ENCODE measurements around the gene CLMN.

Gene CLMN

GRCh38 chr14:95341564-95341963, 21.9 kb upstream of the CLMN start:
- DNase-seq (ENCODE audit: low read depth, low spot score) = no peak

- DNase-seq (ENCODE audit: low read depth, low spot score) = no peak
Observed at GRCh38 chr14:95341115-95341514, 21.4 kb upstream of the CLMN start.

GRCh38 chr14:95340201-95340697, 20.5 kb upstream of the CLMN start:
- no peak for DNase-seq (ENCODE audit: low read depth, low spot score)

- DNase-seq (ENCODE audit: low read depth, low spot score) = no peak
Observed at GRCh38 chr14:95339301-95339865, 19.7 kb upstream of the CLMN start.

- no peak for DNase-seq (ENCODE audit: low read depth, low spot score)
Observed at GRCh38 chr14:95338436-95338835, 18.7 kb upstream of the CLMN start.

GRCh38 chr14:95337041-95337595, 17.4 kb upstream of the CLMN start:
- no peak for DNase-seq (ENCODE audit: low read depth, low spot score)

- DNase-seq (ENCODE audit: low read depth, low spot score) = no peak
Observed at GRCh38 chr14:95336192-95336760, 16.6 kb upstream of the CLMN start.

GRCh38 chr14:95335071-95335470, 15.4 kb upstream of the CLMN start:
- DNase-seq (ENCODE audit: low read depth, low spot score) = no peak

GRCh38 chr14:95334044-95334443, 14.3 kb upstream of the CLMN start:
- DNase-seq (ENCODE audit: low read depth, low spot score) = no peak

- no peak for DNase-seq (ENCODE audit: low read depth, low spot score)
Observed at GRCh38 chr14:95332641-95333040, 12.9 kb upstream of the CLMN start.

- no peak for DNase-seq (ENCODE audit: low read depth, low spot score)
Observed at GRCh38 chr14:95331708-95332408, 12.2 kb upstream of the CLMN start.

- DNase-seq (ENCODE audit: low read depth, low spot score) = no peak
Observed at GRCh38 chr14:95330591-95331370, 11.1 kb upstream of the CLMN start.

- no peak for DNase-seq (ENCODE audit: low read depth, low spot score)
Observed at GRCh38 chr14:95329941-95330340, 10.2 kb upstream of the CLMN start.

- DNase-seq (ENCODE audit: low read depth, low spot score) = no peak
Observed at GRCh38 chr14:95328729-95329503, 9.2 kb upstream of the CLMN start.

- no peak for DNase-seq (ENCODE audit: low read depth, low spot score)
Observed at GRCh38 chr14:95327558-95328374, 8.1 kb upstream of the CLMN start.

- no peak for DNase-seq (ENCODE audit: low read depth, low spot score)
Observed at GRCh38 chr14:95326987-95327386, 7.3 kb upstream of the CLMN start.

- DNase-seq (ENCODE audit: low read depth, low spot score) = no peak
Observed at GRCh38 chr14:95323917-95324316, 4.2 kb upstream of the CLMN start.

- no peak for DNase-seq (ENCODE audit: low read depth, low spot score)
Observed at GRCh38 chr14:95323361-95323760, 3.7 kb upstream of the CLMN start.

GRCh38 chr14:95322651-95323050, 2.9 kb upstream of the CLMN start:
- DNase-seq (ENCODE audit: low read depth, low spot score) = no peak

GRCh38 chr14:95321693-95322455, 2.2 kb upstream of the CLMN start:
- no peak for DNase-seq (ENCODE audit: low read depth, low spot score)

All from activated CD4-positive, CD25-positive, alpha-beta regulatory T cell treated with anti-CD3 and anti-CD28 coated beads, Interleukin-2, amount 50 U/mL, for 16 hours (primary cell).